GM23338 (cell line): ENCODE data around the gene ZDHHC7. TPM values are rescaled to one million over a fixed set of nuclear protein-coding genes. Genes with fewer than 3 reads are reported as not detected.

Source experiments
- ATAC-seq: fragments of 200-7000 bp; cut with Tn5 transposase; 3 replicates; pipeline ENCODE4 v1.9.1; 2020
- DNase-seq: peaks from one replicate; pipeline ENCODE4 v3.0.0-alpha.2; 2015; ENCODE audit warnings: low spot score
- H2AFZ ChIP-seq: fragments of 200-600 bp; sonication (generic); 2 replicates; pipeline ENCODE4 v1.8.0; 2016; ENCODE audit warnings: antibody characterized with exemption, mild to moderate bottlenecking, moderate library complexity
- H3F3A ChIP-seq: fragments of 200-600 bp; sonication (generic); replicated peaks from 2 replicates; pipeline ENCODE4 v1.8.0; 2017; ENCODE audit warnings: antibody characterized with exemption, mixed run types, low read depth
- H3K27ac ChIP-seq: fragments of 200-600 bp; sonication (generic); 2 replicates; pipeline ENCODE4 v1.6.1; 2016; ENCODE audit warnings: low read depth
- H3K27me3 ChIP-seq: fragments of 200-600 bp; sonication (generic); 2 replicates; pipeline ENCODE4 v1.8.0; 2016; ENCODE audit warnings: mild to moderate bottlenecking, mixed run types, moderate library complexity; ENCODE audit not compliant: insufficient read depth
- H3K36me3 ChIP-seq: fragments of 200-600 bp; sonication (generic); 2 replicates; pipeline ENCODE4 v1.8.0; 2016; ENCODE audit warnings: mild to moderate bottlenecking; ENCODE audit not compliant: insufficient read depth
- H3K4me1 ChIP-seq: fragments of 200-600 bp; sonication (generic); 2 replicates; pipeline ENCODE4 v1.8.0; 2016; ENCODE audit warnings: mild to moderate bottlenecking, moderate library complexity; ENCODE audit not compliant: insufficient read depth
- H3K4me2 ChIP-seq: fragments of 200-600 bp; sonication (generic); 2 replicates; pipeline ENCODE4 v1.7.1; 2017; ENCODE audit warnings: mixed run types
- H3K4me3 ChIP-seq: fragments of 200-600 bp; sonication (generic); 2 replicates; pipeline ENCODE4 v1.6.1; 2016; ENCODE audit warnings: mixed run types
- H3K79me2 ChIP-seq: fragments of 200-600 bp; sonication (generic); replicated peaks from 2 replicates; pipeline ENCODE4 v1.8.0; 2017; ENCODE audit warnings: mild to moderate bottlenecking; ENCODE audit not compliant: insufficient read depth
- H3K9me2 ChIP-seq: fragments of 200-600 bp; sonication (generic); 2 replicates; pipeline ENCODE4 v1.8.0; 2017; ENCODE audit not compliant: insufficient read depth
- H4K20me1 ChIP-seq: fragments of 200-600 bp; sonication (generic); replicated peaks from 2 replicates; pipeline ENCODE4 v1.8.0; 2017; ENCODE audit warnings: mild to moderate bottlenecking; ENCODE audit not compliant: insufficient read depth
- H3K27ac Mint-ChIP-seq: 2 replicates; pipeline ENCODE4 v1.8.0; 2020; ENCODE audit warnings: inconsistent platforms, mild to moderate bottlenecking, moderate library complexity, mixed read lengths
- H3K27me3 Mint-ChIP-seq: 3 replicates; pipeline ENCODE4 v1.8.0; 2022; ENCODE audit warnings: low read depth, mild to moderate bottlenecking, moderate library complexity, mixed read lengths, inconsistent platforms; ENCODE audit not compliant: insufficient read depth, poor library complexity
- H3K36me3 Mint-ChIP-seq: 3 replicates; pipeline ENCODE4 v1.8.0; 2021; ENCODE audit warnings: low read depth, mild to moderate bottlenecking, inconsistent platforms, moderate library complexity, mixed read lengths
- H3K4me1 Mint-ChIP-seq: 3 replicates; pipeline ENCODE4 v1.8.0; 2020; ENCODE audit warnings: mild to moderate bottlenecking, inconsistent platforms, mixed read lengths
- H3K4me3 Mint-ChIP-seq: 3 replicates; pipeline ENCODE4 v1.8.0; 2021; ENCODE audit warnings: moderate library complexity, mild to moderate bottlenecking, inconsistent platforms, mixed read lengths
- H3K9me3 Mint-ChIP-seq: 3 replicates; pipeline ENCODE4 v1.8.0; 2020; ENCODE audit warnings: moderate library complexity, mild to moderate bottlenecking, inconsistent platforms, mixed read lengths
- CREB1 ChIP-seq: fragments of 250-450 bp; sonication (Bioruptor Pico); IDR thresholded peaks from 2 replicates; pipeline ENCODE4 v1.5.0; 2020; ENCODE audit warnings: low read depth, mild to moderate bottlenecking, moderate library complexity
- ETS1 ChIP-seq: IDR thresholded peaks from 2 replicates; pipeline ENCODE4 v1.6.1; 2016; ENCODE audit warnings: antibody characterized with exemption
- EZH2 ChIP-seq: fragments of 200-600 bp; sonication (generic); IDR thresholded peaks from one replicate; pipeline ENCODE4 v1.8.0; 2017; ENCODE audit warnings: antibody characterized with exemption, mild to moderate bottlenecking, low read depth; ENCODE audit not compliant: unreplicated experiment
- EZH2phosphoT487 ChIP-seq: fragments of 200-600 bp; sonication (generic); IDR thresholded peaks from one replicate; pipeline ENCODE4 v1.8.1; 2018; ENCODE audit warnings: antibody characterized with exemption; ENCODE audit not compliant: unreplicated experiment
- JUNB ChIP-seq: IDR thresholded peaks from one replicate; pipeline ENCODE4 v1.6.1; 2016; ENCODE audit warnings: antibody characterized with exemption; ENCODE audit not compliant: unreplicated experiment
- NANOG ChIP-seq: IDR thresholded peaks from 2 replicates; pipeline ENCODE4 v1.6.1; 2016; ENCODE audit warnings: antibody characterized with exemption, borderline replicate concordance
- STAT1 ChIP-seq: IDR thresholded peaks from one replicate; pipeline ENCODE4 v1.6.1; 2016; ENCODE audit warnings: antibody characterized with exemption; ENCODE audit not compliant: unreplicated experiment
- ZNF114 ChIP-seq: fragments of 250-450 bp; sonication (Bioruptor Pico); IDR thresholded peaks from 2 replicates; pipeline ENCODE4 v1.5.0; 2020; ENCODE audit warnings: mild to moderate bottlenecking, moderate library complexity
- polyA plus RNA-seq: library from polyadenylated mRNA; unstranded; fragments of >200 nt; fragmentation: Nextera tagmentation; extraction: Ambion mirVana; gene quantifications from 2 replicates; pipeline ENCODE4 v1.2.1, GENCODE V29; 2016
- total RNA-seq: library from RNA; depleted of rRNA; stranded (reverse); fragments of >200 nt; shearing (Covaris generic); gene quantifications from 2 replicates; pipeline ENCODE4 v1.2.3, GENCODE V29; 2014
- TF ChIP-seq, protein P1 (sequence below), 2 experiments: fragments of 200-600 bp in 1 of 2; sonication (generic) in 1 of 2; conservative IDR thresholded peaks; 2 replicates each; pipeline versions ENCODE4 v1.5.1 to v1.6.1; 2016 to 2017; ENCODE audit warnings: antibody characterized with exemption in 2 of 2, low read depth in 2 of 2, mild to moderate bottlenecking in 2 of 2, moderate library complexity in 1 of 2
- TF ChIP-seq, protein P2 (sequence below): IDR thresholded peaks from one replicate; pipeline ENCODE4 v1.6.1; 2018; ENCODE audit warnings: antibody characterized with exemption; ENCODE audit not compliant: unreplicated experiment

The ZDHHC7 gene
- total and polyA plus RNA-seq, 2 experiments from 2014 or later: 13.1 to 46.1 TPM

- no peaks in the 10 kb centered on the region; the same call in 2 of the 3 replicates for H3K36me3 Mint-ChIP-seq
- no peak overlapping the region for H3K27ac ChIP-seq
Observed at GRCh38 chr16:84931506-84931905, 79.8 kb downstream of the ZDHHC7 start.

GRCh38 chr16:84931107-84931494 is 80.2 kb downstream of the ZDHHC7 start:
- H3K27ac Mint-ChIP-seq: no peak overlapping the region
- DNase-seq (no peak), ATAC-seq (no peak)
- no peaks in the 10 kb centered on the region; the same call in 2 of the 3 replicates for H3K9me3 Mint-ChIP-seq
- Histone ChIP-seq H3K4me3 (no peak overlapping the region), H4K20me1 (no peaks in the 10 kb centered on the region), H3K79me2 (no peaks in the 10 kb centered on the region), H3K4me2 (no peak overlapping the region), H3F3A (no peaks in the 10 kb centered on the region), H2AFZ (no peak overlapping the region), H3K4me1 (no peaks in the 10 kb centered on the region), H3K36me3 (no peaks in the 10 kb centered on the region), H3K27me3 (no peaks in the 10 kb centered on the region), H3K27ac (no peak overlapping the region), H3K9me2 (no peaks in the 10 kb centered on the region)
- peaks cover 2% of the 10 kb centered on the region; the same call in 1 of the 3 replicates for H3K4me1 Mint-ChIP-seq
- H3K4me3 Mint-ChIP-seq: no peak overlapping the region
- H3K36me3 Mint-ChIP-seq: no peaks in the 10 kb centered on the region; the same call in 2 of the 3 replicates
- H3K27me3 Mint-ChIP-seq: peaks cover 5% of the 10 kb centered on the region
- TF ChIP-seq ETS1: no peak
- no peak for TF ChIP-seq STAT1
- no peak for TF ChIP-seq NANOG
- no peak for TF ChIP-seq EZH2
- TF ChIP-seq, protein P1, sequence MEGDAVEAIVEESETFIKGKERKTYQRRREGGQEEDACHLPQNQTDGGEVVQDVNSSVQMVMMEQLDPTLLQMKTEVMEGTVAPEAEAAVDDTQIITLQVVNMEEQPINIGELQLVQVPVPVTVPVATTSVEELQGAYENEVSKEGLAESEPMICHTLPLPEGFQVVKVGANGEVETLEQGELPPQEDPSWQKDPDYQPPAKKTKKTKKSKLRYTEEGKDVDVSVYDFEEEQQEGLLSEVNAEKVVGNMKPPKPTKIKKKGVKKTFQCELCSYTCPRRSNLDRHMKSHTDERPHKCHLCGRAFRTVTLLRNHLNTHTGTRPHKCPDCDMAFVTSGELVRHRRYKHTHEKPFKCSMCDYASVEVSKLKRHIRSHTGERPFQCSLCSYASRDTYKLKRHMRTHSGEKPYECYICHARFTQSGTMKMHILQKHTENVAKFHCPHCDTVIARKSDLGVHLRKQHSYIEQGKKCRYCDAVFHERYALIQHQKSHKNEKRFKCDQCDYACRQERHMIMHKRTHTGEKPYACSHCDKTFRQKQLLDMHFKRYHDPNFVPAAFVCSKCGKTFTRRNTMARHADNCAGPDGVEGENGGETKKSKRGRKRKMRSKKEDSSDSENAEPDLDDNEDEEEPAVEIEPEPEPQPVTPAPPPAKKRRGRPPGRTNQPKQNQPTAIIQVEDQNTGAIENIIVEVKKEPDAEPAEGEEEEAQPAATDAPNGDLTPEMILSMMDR (conservative IDR thresholded peaks at IDR 0.05; ENCODE audit: low read depth in 2 of 2): no peak
- no peak for TF ChIP-seq CREB1
- no peak for TF ChIP-seq ZNF114
- no peak for TF ChIP-seq JUNB
- TF ChIP-seq, protein P2, sequence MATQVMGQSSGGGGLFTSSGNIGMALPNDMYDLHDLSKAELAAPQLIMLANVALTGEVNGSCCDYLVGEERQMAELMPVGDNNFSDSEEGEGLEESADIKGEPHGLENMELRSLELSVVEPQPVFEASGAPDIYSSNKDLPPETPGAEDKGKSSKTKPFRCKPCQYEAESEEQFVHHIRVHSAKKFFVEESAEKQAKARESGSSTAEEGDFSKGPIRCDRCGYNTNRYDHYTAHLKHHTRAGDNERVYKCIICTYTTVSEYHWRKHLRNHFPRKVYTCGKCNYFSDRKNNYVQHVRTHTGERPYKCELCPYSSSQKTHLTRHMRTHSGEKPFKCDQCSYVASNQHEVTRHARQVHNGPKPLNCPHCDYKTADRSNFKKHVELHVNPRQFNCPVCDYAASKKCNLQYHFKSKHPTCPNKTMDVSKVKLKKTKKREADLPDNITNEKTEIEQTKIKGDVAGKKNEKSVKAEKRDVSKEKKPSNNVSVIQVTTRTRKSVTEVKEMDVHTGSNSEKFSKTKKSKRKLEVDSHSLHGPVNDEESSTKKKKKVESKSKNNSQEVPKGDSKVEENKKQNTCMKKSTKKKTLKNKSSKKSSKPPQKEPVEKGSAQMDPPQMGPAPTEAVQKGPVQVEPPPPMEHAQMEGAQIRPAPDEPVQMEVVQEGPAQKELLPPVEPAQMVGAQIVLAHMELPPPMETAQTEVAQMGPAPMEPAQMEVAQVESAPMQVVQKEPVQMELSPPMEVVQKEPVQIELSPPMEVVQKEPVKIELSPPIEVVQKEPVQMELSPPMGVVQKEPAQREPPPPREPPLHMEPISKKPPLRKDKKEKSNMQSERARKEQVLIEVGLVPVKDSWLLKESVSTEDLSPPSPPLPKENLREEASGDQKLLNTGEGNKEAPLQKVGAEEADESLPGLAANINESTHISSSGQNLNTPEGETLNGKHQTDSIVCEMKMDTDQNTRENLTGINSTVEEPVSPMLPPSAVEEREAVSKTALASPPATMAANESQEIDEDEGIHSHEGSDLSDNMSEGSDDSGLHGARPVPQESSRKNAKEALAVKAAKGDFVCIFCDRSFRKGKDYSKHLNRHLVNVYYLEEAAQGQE: no peak
- TF ChIP-seq EZH2phosphoT487: no peak

More at GRCh38 chr16:84931506-84931905, 79.8 kb downstream of the ZDHHC7 start:
- H3K4me3 Mint-ChIP-seq: no peak overlapping the region
- Histone ChIP-seq H3K79me2 (no peaks in the 10 kb centered on the region), H3F3A (no peaks in the 10 kb centered on the region), H3K4me2 (no peak overlapping the region), H3K27me3 (no peaks in the 10 kb centered on the region), H3K4me3 (no peak overlapping the region), H3K36me3 (no peaks in the 10 kb centered on the region), H2AFZ (no peak overlapping the region), H4K20me1 (no peaks in the 10 kb centered on the region), H3K9me2 (no peaks in the 10 kb centered on the region), H3K4me1 (no peaks in the 10 kb centered on the region)
- H3K4me1 Mint-ChIP-seq: no peaks in the 10 kb centered on the region
- ATAC-seq (no peak), DNase-seq (no peak)
- no peak overlapping the region for H3K27ac Mint-ChIP-seq
- H3K9me3 Mint-ChIP-seq: no peaks in the 10 kb centered on the region; the same call in 2 of the 3 replicates
- no peak for TF ChIP-seq ZNF114
- TF ChIP-seq NANOG: no peak
- peaks cover 5% of the 10 kb centered on the region for H3K27me3 Mint-ChIP-seq
